Calu3 (cell line): Measurements from ENCODE around the gene MT2A. TPM values are rescaled to one million over a fixed set of nuclear protein-coding genes. Genes with fewer than 3 reads are reported as not detected.

Experiments
- BruUV-seq: library from RNA; stranded (reverse); fragments of 400-500 nt; replicated peaks from 2 replicates; lab custom pipeline; 2021; lab: Mats Ljungman, UMichigan
- CTCF ChIA-PET: fragments of 300-600 bp; sonication (Branson Sonifier 250); formaldehyde crosslinking; loops from one replicate; lab custom pipeline; 2022; ENCODE audit warnings: antibody characterized with exemption; lab: Charles Lee
- DNase-seq: peaks from one replicate; pipeline ENCODE4 v3.0.0; 2022
- H3K27ac Mint-ChIP-seq: one replicate; pipeline ENCODE4 v1.8.0; 2022; ENCODE audit warnings: mixed read lengths; ENCODE audit not compliant: unreplicated experiment
- H3K27me3 Mint-ChIP-seq: one replicate; pipeline ENCODE4 v1.8.0; 2022; ENCODE audit warnings: mixed read lengths; ENCODE audit not compliant: unreplicated experiment
- H3K36me3 Mint-ChIP-seq: one replicate; pipeline ENCODE4 v1.8.0; 2022; ENCODE audit warnings: mild to moderate bottlenecking, moderate library complexity, mixed read lengths; ENCODE audit not compliant: insufficient read depth, unreplicated experiment
- H3K4me1 Mint-ChIP-seq: one replicate; pipeline ENCODE4 v1.8.0; 2022; ENCODE audit warnings: mild to moderate bottlenecking, low read depth, mixed read lengths; ENCODE audit not compliant: unreplicated experiment
- H3K4me3 Mint-ChIP-seq: one replicate; pipeline ENCODE4 v1.8.0; 2022; ENCODE audit warnings: mild to moderate bottlenecking, low read depth, moderate library complexity, mixed read lengths; ENCODE audit not compliant: unreplicated experiment
- H3K9me3 Mint-ChIP-seq: one replicate; pipeline ENCODE4 v1.8.0; 2022; ENCODE audit warnings: low read depth, mixed read lengths; ENCODE audit not compliant: unreplicated experiment
- intact Hi-C: fragments of 100-400 bp; cut with micrococcal nuclease; formaldehyde crosslinking; loops from one replicate; pipeline ENCODE4 v1.10.0; 2022; ENCODE audit not compliant: unreplicated experiment
- total RNA-seq: library from RNA; stranded (reverse); gene quantifications from 2 replicates; pipeline ENCODE4 v1.2.3, GENCODE V29; 2022
- TF ChIP-seq, protein P1 (sequence below): fragments of 200-600 bp; IDR thresholded peaks from one replicate; pipeline ENCODE4 v1.8.0; 2022; ENCODE audit warnings: antibody characterized with exemption; ENCODE audit not compliant: unreplicated experiment

The MT2A gene
- total RNA-seq, 1 experiment from 2014 or later = 8.2 TPM

DNA sequence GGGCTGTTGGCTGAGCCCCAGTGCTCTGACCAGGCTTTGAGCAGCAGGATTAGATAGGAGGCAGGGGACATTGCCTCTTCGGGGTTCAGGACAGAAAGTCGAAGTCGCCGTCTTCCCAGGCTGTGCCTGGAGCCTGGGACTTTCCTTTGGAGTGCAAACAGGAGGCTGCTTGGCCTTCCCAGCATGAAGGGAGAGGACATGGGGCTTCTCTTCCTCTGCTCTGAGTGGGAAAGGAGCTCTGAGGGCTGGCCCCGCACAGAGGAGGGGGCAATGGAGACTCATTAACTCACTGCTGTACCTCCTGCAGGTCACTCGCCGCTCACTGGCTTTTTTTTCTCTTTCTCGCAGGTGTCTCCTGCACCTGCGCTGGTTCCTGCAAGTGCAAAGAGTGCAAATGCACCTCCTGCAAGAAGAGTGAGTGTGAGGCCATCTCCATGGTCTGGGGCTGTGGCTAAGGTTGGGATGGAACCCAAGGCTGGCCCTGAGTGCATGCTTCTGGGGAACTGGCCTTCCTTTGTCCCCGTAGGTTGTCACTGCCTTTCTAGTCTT lies 50.0 kb downstream of the MT2A start:
- DNase-seq = no peak
- intact Hi-C loops = no loop called here
- Mint-ChIP-seq H3K4me3 (peak overlapping the region; percentile 75), H3K27ac (peak overlapping the region; percentile 11), H3K36me3 (peaks cover 12% of the 10 kb centered on the region), H3K9me3 (no peaks in the 10 kb centered on the region), H3K4me1 (no peaks in the 10 kb centered on the region), H3K27me3 (peaks cover 38% of the 10 kb centered on the region)
- BruUV-seq = no TSS peak
- TF ChIP-seq, protein P1, sequence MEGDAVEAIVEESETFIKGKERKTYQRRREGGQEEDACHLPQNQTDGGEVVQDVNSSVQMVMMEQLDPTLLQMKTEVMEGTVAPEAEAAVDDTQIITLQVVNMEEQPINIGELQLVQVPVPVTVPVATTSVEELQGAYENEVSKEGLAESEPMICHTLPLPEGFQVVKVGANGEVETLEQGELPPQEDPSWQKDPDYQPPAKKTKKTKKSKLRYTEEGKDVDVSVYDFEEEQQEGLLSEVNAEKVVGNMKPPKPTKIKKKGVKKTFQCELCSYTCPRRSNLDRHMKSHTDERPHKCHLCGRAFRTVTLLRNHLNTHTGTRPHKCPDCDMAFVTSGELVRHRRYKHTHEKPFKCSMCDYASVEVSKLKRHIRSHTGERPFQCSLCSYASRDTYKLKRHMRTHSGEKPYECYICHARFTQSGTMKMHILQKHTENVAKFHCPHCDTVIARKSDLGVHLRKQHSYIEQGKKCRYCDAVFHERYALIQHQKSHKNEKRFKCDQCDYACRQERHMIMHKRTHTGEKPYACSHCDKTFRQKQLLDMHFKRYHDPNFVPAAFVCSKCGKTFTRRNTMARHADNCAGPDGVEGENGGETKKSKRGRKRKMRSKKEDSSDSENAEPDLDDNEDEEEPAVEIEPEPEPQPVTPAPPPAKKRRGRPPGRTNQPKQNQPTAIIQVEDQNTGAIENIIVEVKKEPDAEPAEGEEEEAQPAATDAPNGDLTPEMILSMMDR = no peak
- CTCF ChIA-PET = interaction anchor here (0.9 kb wide), 1 partner anchor 55 kb away, joined by 3 read pairs; no protein-coding TSS in a partner anchor

Other genes starting within 250 kb of the MT2A start
- 108 and 116 TPM in 2 replicates for gene AMFR, start 183.0 kb upstream of the MT2A start, total RNA-seq
- 234 and 266 TPM in 2 replicates for gene NUDT21, start 157.3 kb upstream of the MT2A start, total RNA-seq
- 59.6 and 60.6 TPM in 2 replicates for gene OGFOD1, start 157.0 kb upstream of the MT2A start, total RNA-seq
- gene BBS2, start 88.6 kb upstream of the MT2A start, total RNA-seq = 35.5 and 36.4 TPM in 2 replicates
- gene MT4, start 43.5 kb upstream of the MT2A start, total RNA-seq = not detected in 2 replicates
- gene MT3, start 19.1 kb upstream of the MT2A start, total RNA-seq = not detected in 2 replicates
- not detected in 2 replicates for gene MT1E, start 17.2 kb downstream of the MT2A start, total RNA-seq
- not detected in 2 replicates for gene MT1M, start 24.1 kb downstream of the MT2A start, total RNA-seq
- gene MT1A, start 30.1 kb downstream of the MT2A start, total RNA-seq = not detected in 2 replicates
- gene MT1B, start 43.3 kb downstream of the MT2A start, total RNA-seq = not detected in 2 replicates
- gene MT1F, start 49.4 kb downstream of the MT2A start, total RNA-seq = 2.6 and 7.7 TPM in 2 replicates
- gene MT1G, start 59.5 kb downstream of the MT2A start, total RNA-seq = not detected in 2 replicates
- not detected in 2 replicates for gene MT1H, start 61.2 kb downstream of the MT2A start, total RNA-seq
- 5.3 and 15.4 TPM in 2 replicates for gene MT1X, start 73.9 kb downstream of the MT2A start, total RNA-seq
- gene NUP93, start 121.5 kb downstream of the MT2A start, total RNA-seq = 120 and 123 TPM in 2 replicates